Keratinocyte (primary cell): ENCODE data around the gene GRIN2C.

ENCODE experiments used
- CTCF ChIP-seq, 3 experiments: IDR thresholded peaks in 1 of 3; conservative IDR thresholded peaks in 1 of 3; optimal IDR thresholded peaks in 1 of 3; 2 replicates in 2 of 3; 3 replicates in 1 of 3; pipeline versions ENCODE3 to v1.5.1; 2011; ENCODE audit warnings: low read length in 3 of 3, mild to moderate bottlenecking in 3 of 3, moderate library complexity in 2 of 3, control low read depth in 1 of 3, inconsistent platforms in 1 of 3; ENCODE audit not compliant: insufficient read depth in 2 of 3; ENCODE audit errors: extremely low read depth in 1 of 3
- EZH2 ChIP-seq: IDR thresholded peaks from one replicate; pipeline ENCODE4 v1.6.1; 2012; ENCODE audit warnings: inconsistent platforms, mild to moderate bottlenecking, low read length, moderate library complexity

GRCh38 chr17:74827800-74828199, 31.9 kb downstream of the GRIN2C start:
- TF ChIP-seq EZH2 (no peak), CTCF (optimal IDR thresholded peaks at IDR 0.05 in 1 of 3, IDR thresholded peaks at IDR 0.05 in 1 of 3, conservative IDR thresholded peaks at IDR 0.05 in 1 of 3; ENCODE audit: extremely low read depth in 1 of 3, insufficient read depth in 2 of 3, low read length in 3 of 3) (no peak)
